WTC11 (cell line): ENCODE results near the gene CPTP. TPM values are rescaled to one million over a fixed set of nuclear protein-coding genes. Genes with fewer than 3 reads are reported as not detected.
A peak's percentile ranks its signal among the peaks of the same experiment; 100 is the strongest.

Source experiments
- ATAC-seq: fragments of 200-7000 bp; cut with Tn5 transposase; 2 replicates; pipeline ENCODE4 v1.10.0; 2021; ENCODE audit warnings: mild to moderate bottlenecking, moderate library complexity
- CTCF ChIA-PET: fragments of 300-600 bp; sonication (Branson Sonifier 250); formaldehyde crosslinking; loops from one replicate; lab custom pipeline; 2021; ENCODE audit warnings: antibody characterized with exemption; lab: Charles Lee
- POLR2A ChIA-PET: fragments of 350-600 bp; sonication (Branson Sonifier 250); formaldehyde crosslinking; loops from one replicate; lab custom pipeline; 2021; ENCODE audit warnings: antibody characterized with exemption; lab: Charles Lee
- DNase-seq: peaks from one replicate; pipeline ENCODE4 v3.0.0; 2021; ENCODE audit warnings: low spot score
- H3K27ac Mint-ChIP-seq: 2 replicates; pipeline ENCODE4 v1.8.0; 2021; ENCODE audit warnings: mixed read lengths
- H3K27me3 Mint-ChIP-seq: 2 replicates; pipeline ENCODE4 v1.8.0; 2021; ENCODE audit warnings: low read depth, mild to moderate bottlenecking, moderate library complexity, mixed read lengths
- H3K36me3 Mint-ChIP-seq: 2 replicates; pipeline ENCODE4 v1.8.0; 2021; ENCODE audit warnings: mixed read lengths
- H3K4me1 Mint-ChIP-seq: 2 replicates; pipeline ENCODE4 v1.8.0; 2022; ENCODE audit warnings: mixed read lengths
- H3K4me3 Mint-ChIP-seq: 2 replicates; pipeline ENCODE4 v1.8.0; 2021; ENCODE audit warnings: mild to moderate bottlenecking, moderate library complexity, mixed read lengths
- H3K9me3 Mint-ChIP-seq: 2 replicates; pipeline ENCODE4 v1.8.0; 2021; ENCODE audit warnings: mixed read lengths
- CBFB ChIP-seq: sonication (generic); formaldehyde crosslinking; IDR thresholded peaks from 2 replicates; pipeline ENCODE4 v1.8.1; 2022; ENCODE audit warnings: mild to moderate bottlenecking, low read depth, missing genetic modification reagents
- ETV6 ChIP-seq: sonication (generic); formaldehyde crosslinking; IDR thresholded peaks from 2 replicates; pipeline ENCODE4 v1.8.1; 2022; ENCODE audit warnings: mild to moderate bottlenecking, missing genetic modification reagents
- OVOL2 ChIP-seq: fragments of 250-450 bp; sonication (Bioruptor Pico); IDR thresholded peaks from 2 replicates; pipeline ENCODE4 v1.9.0; 2021; ENCODE audit warnings: mild to moderate bottlenecking, borderline replicate concordance
- SMAD4 ChIP-seq: sonication (generic); formaldehyde crosslinking; IDR thresholded peaks from 2 replicates; pipeline ENCODE4 v1.8.0; 2022; ENCODE audit warnings: mild to moderate bottlenecking, missing genetic modification reagents
- SOX15 ChIP-seq: fragments of 250-450 bp; sonication (Bioruptor Pico); IDR thresholded peaks from 2 replicates; pipeline ENCODE4 v1.9.0; 2021; ENCODE audit warnings: mild to moderate bottlenecking
- TEAD1 ChIP-seq: sonication (generic); formaldehyde crosslinking; IDR thresholded peaks from 2 replicates; pipeline ENCODE4 v1.8.0; 2022; ENCODE audit warnings: mild to moderate bottlenecking, missing genetic modification reagents
- ZMAT4 ChIP-seq: fragments of 250-450 bp; sonication (Bioruptor Pico); IDR thresholded peaks from 2 replicates; pipeline ENCODE4 v1.9.0; 2021; ENCODE audit warnings: mild to moderate bottlenecking
- ZNF121 ChIP-seq: sonication (generic); formaldehyde crosslinking; IDR thresholded peaks from 2 replicates; pipeline ENCODE4 v1.8.0; 2023; ENCODE audit warnings: missing genetic modification reagents
- ZNF263 ChIP-seq: sonication (generic); formaldehyde crosslinking; IDR thresholded peaks from 2 replicates; pipeline ENCODE4 v1.8.1; 2022; ENCODE audit warnings: low read depth, mild to moderate bottlenecking, moderate library complexity, missing genetic modification reagents
- ZNF396 ChIP-seq: fragments of 250-450 bp; sonication (Bioruptor Pico); IDR thresholded peaks from 2 replicates; pipeline ENCODE4 v1.8.0; 2021; ENCODE audit warnings: mild to moderate bottlenecking, moderate library complexity, borderline replicate concordance
- ZNF416 ChIP-seq: fragments of 250-450 bp; sonication (Bioruptor Pico); IDR thresholded peaks from 2 replicates; pipeline ENCODE4 v1.9.0; 2021; ENCODE audit warnings: mild to moderate bottlenecking, inconsistent platforms
- total RNA-seq: library from RNA; stranded (reverse); gene quantifications from 3 replicates; pipeline ENCODE4 v1.2.3, GENCODE V29; 2021
- TF ChIP-seq, protein P1 (sequence below): sonication (generic); formaldehyde crosslinking; IDR thresholded peaks from 2 replicates; pipeline ENCODE4 v1.8.1; 2023; ENCODE audit warnings: mild to moderate bottlenecking, missing genetic modification reagents, moderate library complexity
- TF ChIP-seq, protein P2 (sequence below): sonication (generic); formaldehyde crosslinking; IDR thresholded peaks from 2 replicates; pipeline ENCODE4 v1.8.1; 2022; ENCODE audit warnings: low read depth, mild to moderate bottlenecking, moderate library complexity, missing genetic modification reagents, borderline replicate concordance
- TF ChIP-seq, protein P3 (sequence below): sonication (generic); formaldehyde crosslinking; IDR thresholded peaks from 2 replicates; pipeline ENCODE4 v1.8.0; 2022; ENCODE audit warnings: missing genetic modification reagents

Gene CPTP
- total RNA-seq, 1 experiment from 2014 or later: 14.4 TPM

DNA sequence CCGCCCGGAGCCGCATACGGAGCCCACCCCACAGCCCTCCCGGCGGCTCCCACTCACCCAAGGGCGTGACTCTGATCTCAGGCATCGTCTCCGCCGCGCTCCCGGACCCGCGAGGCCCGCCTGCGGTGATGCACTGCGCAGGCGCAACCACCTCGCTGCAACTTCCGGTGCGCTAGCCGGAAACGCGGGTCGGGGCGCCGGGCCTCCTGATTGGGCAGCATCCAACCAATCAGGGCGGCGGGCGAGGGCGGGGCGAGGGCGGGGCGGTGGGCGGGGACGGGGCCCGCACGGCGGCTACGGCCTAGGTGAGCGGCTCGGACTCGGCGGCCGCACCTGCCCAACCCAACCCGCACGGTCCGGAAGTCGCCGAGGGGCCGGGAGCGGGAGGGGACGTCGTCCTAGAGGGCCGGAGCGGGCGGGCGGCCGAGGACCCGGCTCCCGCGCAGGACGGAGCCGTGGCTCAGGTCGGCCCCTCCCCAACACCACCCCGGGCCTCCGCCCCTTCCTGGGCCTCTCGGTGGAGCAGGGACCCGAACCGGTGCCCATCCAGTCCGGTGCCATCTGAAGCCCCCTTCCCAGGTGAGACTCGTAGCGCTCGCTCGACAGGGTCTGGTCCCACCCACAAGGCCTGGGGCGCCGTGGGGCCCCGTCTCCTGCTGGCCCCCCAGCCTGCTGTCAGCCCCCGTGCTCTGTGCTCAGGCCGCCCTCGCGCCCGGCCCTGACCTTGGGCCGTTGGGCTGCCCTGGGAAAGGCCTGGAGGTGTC, at the start of gene CPTP, which contains the start of gene INTS11 (continued):
- TF ChIP-seq, protein P1, sequence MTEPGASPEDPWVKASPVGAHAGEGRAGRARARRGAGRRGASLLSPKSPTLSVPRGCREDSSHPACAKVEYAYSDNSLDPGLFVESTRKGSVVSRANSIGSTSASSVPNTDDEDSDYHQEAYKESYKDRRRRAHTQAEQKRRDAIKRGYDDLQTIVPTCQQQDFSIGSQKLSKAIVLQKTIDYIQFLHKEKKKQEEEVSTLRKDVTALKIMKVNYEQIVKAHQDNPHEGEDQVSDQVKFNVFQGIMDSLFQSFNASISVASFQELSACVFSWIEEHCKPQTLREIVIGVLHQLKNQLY (CRISPR knock-in tag): no peak; the same call in 1 of the 2 replicates
- TF ChIP-seq, protein P2, sequence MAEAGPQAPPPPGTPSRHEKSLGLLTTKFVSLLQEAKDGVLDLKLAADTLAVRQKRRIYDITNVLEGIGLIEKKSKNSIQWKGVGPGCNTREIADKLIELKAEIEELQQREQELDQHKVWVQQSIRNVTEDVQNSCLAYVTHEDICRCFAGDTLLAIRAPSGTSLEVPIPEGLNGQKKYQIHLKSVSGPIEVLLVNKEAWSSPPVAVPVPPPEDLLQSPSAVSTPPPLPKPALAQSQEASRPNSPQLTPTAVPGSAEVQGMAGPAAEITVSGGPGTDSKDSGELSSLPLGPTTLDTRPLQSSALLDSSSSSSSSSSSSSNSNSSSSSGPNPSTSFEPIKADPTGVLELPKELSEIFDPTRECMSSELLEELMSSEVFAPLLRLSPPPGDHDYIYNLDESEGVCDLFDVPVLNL (CRISPR knock-in tag): no peak
- TF ChIP-seq OVOL2 (CRISPR knock-in tag) (no peak), CBFB (CRISPR knock-in tag) (no peak)
- TF ChIP-seq, protein P3, sequence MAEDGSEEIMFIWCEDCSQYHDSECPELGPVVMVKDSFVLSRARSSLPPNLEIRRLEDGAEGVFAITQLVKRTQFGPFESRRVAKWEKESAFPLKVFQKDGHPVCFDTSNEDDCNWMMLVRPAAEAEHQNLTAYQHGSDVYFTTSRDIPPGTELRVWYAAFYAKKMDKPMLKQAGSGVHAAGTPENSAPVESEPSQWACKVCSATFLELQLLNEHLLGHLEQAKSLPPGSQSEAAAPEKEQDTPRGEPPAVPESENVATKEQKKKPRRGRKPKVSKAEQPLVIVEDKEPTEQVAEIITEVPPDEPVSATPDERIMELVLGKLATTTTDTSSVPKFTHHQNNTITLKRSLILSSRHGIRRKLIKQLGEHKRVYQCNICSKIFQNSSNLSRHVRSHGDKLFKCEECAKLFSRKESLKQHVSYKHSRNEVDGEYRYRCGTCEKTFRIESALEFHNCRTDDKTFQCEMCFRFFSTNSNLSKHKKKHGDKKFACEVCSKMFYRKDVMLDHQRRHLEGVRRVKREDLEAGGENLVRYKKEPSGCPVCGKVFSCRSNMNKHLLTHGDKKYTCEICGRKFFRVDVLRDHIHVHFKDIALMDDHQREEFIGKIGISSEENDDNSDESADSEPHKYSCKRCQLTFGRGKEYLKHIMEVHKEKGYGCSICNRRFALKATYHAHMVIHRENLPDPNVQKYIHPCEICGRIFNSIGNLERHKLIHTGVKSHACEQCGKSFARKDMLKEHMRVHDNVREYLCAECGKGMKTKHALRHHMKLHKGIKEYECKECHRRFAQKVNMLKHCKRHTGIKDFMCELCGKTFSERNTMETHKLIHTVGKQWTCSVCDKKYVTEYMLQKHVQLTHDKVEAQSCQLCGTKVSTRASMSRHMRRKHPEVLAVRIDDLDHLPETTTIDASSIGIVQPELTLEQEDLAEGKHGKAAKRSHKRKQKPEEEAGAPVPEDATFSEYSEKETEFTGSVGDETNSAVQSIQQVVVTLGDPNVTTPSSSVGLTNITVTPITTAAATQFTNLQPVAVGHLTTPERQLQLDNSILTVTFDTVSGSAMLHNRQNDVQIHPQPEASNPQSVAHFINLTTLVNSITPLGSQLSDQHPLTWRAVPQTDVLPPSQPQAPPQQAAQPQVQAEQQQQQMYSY (CRISPR knock-in tag): no peak

DNA sequence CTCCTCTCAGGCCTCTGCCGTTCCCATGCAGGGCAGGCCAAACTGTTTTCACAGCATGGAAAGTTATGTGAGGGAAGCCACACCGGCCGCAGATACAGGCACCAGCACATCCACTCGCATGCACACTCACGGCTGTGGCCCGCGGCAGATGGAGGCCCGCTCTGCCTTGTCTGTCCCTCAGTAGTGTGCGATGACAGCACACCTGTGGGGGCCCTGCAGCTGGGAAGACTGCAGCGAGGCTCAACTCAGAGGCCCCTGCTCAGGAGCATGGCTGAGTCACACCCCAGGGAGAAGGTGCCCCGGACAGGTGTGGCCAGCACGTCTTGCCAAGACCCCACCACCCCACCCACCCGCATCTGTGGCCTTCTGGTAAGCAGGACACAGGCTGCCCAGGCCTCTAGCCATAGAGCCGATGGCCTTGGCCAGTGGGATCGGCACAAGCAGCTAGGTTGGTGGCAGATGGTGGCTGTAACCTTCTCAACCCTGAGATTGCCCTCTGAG, 49.6 kb upstream of the CPTP start:
- CTCF ChIA-PET: interaction anchor here (0.8 to 2.2 kb wide), 4 partner anchors 9 to 17 kb away, joined by 3 to 25 read pairs (median 6); no protein-coding TSS in a partner anchor
- no peak for DNase-seq
- no peak overlapping the region for H3K27ac Mint-ChIP-seq

GRCh38 chr1:1275836-1276235, 48.8 kb upstream of the CPTP start:
- Mint-ChIP-seq H3K4me3 (no peak overlapping the region; the same call in 1 of the 2 replicates), H3K4me1 (peaks cover 20% of the 10 kb centered on the region), H3K9me3 (peaks cover 5% of the 10 kb centered on the region), H3K27ac (no peak overlapping the region), H3K36me3 (peaks cover 2% of the 10 kb centered on the region; the same call in 1 of the 2 replicates), H3K27me3 (no peaks in the 10 kb centered on the region)
- ChIA-PET CTCF (interaction anchor here (0.8 to 2.3 kb wide), 2 partner anchors 16 kb away, joined by 3 to 6 read pairs; no protein-coding TSS in a partner anchor), POLR2A (no interaction called here)
- TF ChIP-seq SOX15 (CRISPR knock-in tag): no peak
- TF ChIP-seq ETV6: no peak
- TF ChIP-seq ZNF416: no peak
- TF ChIP-seq TEAD1: no peak
- TF ChIP-seq, protein P1 (CRISPR knock-in tag): no peak
- TF ChIP-seq ZNF396 (CRISPR knock-in tag): no peak
- TF ChIP-seq ZNF121 (CRISPR knock-in tag): no peak
- no peak for TF ChIP-seq ZMAT4
- TF ChIP-seq ZNF263: no peak
- TF ChIP-seq SMAD4 (CRISPR knock-in tag): no peak
- ATAC-seq (no peak), DNase-seq (no peak)

More for the DNA sequence above, 49.6 kb upstream of the CPTP start:
- POLR2A ChIA-PET: no interaction called here
- no peak for TF ChIP-seq SMAD4 (CRISPR knock-in tag)
- Mint-ChIP-seq H3K4me3 (peak overlapping the region; percentile 67), H3K27me3 (no peaks in the 10 kb centered on the region), H3K4me1 (peaks cover 23% of the 10 kb centered on the region), H3K9me3 (peaks cover 5% of the 10 kb centered on the region), H3K36me3 (peaks cover 2% of the 10 kb centered on the region)
- ATAC-seq: no peak
